ENCODE results near the gene THBS2. TPM values are rescaled to one million over a fixed set of nuclear protein-coding genes. Genes with fewer than 3 reads are reported as not detected.

THBS2 gene
- total and polyA plus RNA-seq, 3 donors from 2014 or later, result 4.8 to 17.9 (median 7.6) TPM

- intact Hi-C loops (cut with DNase I; ENCODE audit: low total_unique reads), result no loop called here
- WGBS, 2 donors, result 61 to 74% methylated on average over 6 of the region's 6 CpGs
Measured at GRCh38 chr6:169296622-169297021, 43.0 kb upstream of the THBS2 start.

GRCh38 chr6:169296170-169296569 is 42.5 kb upstream of the THBS2 start:
- H3K36me3 ChIP-seq (ENCODE audit: low read depth, missing control alignments), result no peaks in the 10 kb centered on the region
- no peak overlapping the region for H3K4me3 ChIP-seq
- no peaks in the 10 kb centered on the region for H3K4me1 ChIP-seq
- WGBS, 2 donors, result 82 to 94% methylated on average over 1 of the region's 1 CpG
- TF ChIP-seq POLR2A (IDR thresholded peaks at IDR 0.05), result no peak
- TF ChIP-seq CTCF (IDR thresholded peaks at IDR 0.05), result no peak
- H3K27ac ChIP-seq, result no peak overlapping the region
- no peak for DNase-seq
- no peaks in the 10 kb centered on the region for H3K9me3 ChIP-seq
- intact Hi-C loops (cut with DNase I; ENCODE audit: low total_unique reads), result no loop called here
- no peaks in the 10 kb centered on the region for H3K27me3 ChIP-seq

More at GRCh38 chr6:169296622-169297021, 43.0 kb upstream of the THBS2 start:
- no peaks in the 10 kb centered on the region for H3K27me3 ChIP-seq
- no peaks in the 10 kb centered on the region for H3K36me3 ChIP-seq (ENCODE audit: low read depth, missing control alignments)
- no peak for DNase-seq
- no peak for TF ChIP-seq CTCF (IDR thresholded peaks at IDR 0.05)
- no peak for TF ChIP-seq POLR2A (IDR thresholded peaks at IDR 0.05)
- H3K9me3 ChIP-seq, result no peaks in the 10 kb centered on the region
- no peak overlapping the region for H3K4me3 ChIP-seq
- H3K27ac ChIP-seq, result no peak overlapping the region
- H3K4me1 ChIP-seq, result no peaks in the 10 kb centered on the region

- no peak for TF ChIP-seq POLR2A (IDR thresholded peaks at IDR 0.05)
- TF ChIP-seq CTCF (IDR thresholded peaks at IDR 0.05), result no peak
- no peaks in the 10 kb centered on the region for H3K27me3 ChIP-seq
- DNase-seq, result no peak
- H3K4me3 ChIP-seq, result no peak overlapping the region
- no peak overlapping the region for H3K27ac ChIP-seq
- H3K4me1 ChIP-seq, result no peaks in the 10 kb centered on the region
- WGBS, 2 donors, result 84% methylated on average over 2 of the region's 2 CpGs
- no peaks in the 10 kb centered on the region for H3K36me3 ChIP-seq (ENCODE audit: low read depth, missing control alignments)
- no peaks in the 10 kb centered on the region for H3K9me3 ChIP-seq
- intact Hi-C loops (cut with DNase I; ENCODE audit: low total_unique reads), result no loop called here
Measured at GRCh38 chr6:169293196-169293595, 39.5 kb upstream of the THBS2 start.

GRCh38 chr6:169292338-169293124 is 38.9 kb upstream of the THBS2 start:
- Histone ChIP-seq H3K9me3 (no peaks in the 10 kb centered on the region), H3K27me3 (no peaks in the 10 kb centered on the region), H3K36me3 (ENCODE audit: low read depth, missing control alignments) (no peaks in the 10 kb centered on the region), H3K4me1 (no peaks in the 10 kb centered on the region), H3K4me3 (no peak overlapping the region), H3K27ac (no peak overlapping the region)
- intact Hi-C loops (cut with DNase I; ENCODE audit: low total_unique reads), result no loop called here
- no peak for DNase-seq
- WGBS, 2 donors, result 85 to 88% methylated on average over 11 of the region's 11 CpGs
- TF ChIP-seq CTCF (IDR thresholded peaks at IDR 0.05), result no peak
- no peak for TF ChIP-seq POLR2A (IDR thresholded peaks at IDR 0.05)
